HepG2 (cell line): ENCODE data around the gene PPP2R5D. TPM values are rescaled to one million over a fixed set of nuclear protein-coding genes. Genes with fewer than 3 reads are reported as not detected.

ENCODE experiments used
- HNRNPUL1 ChIP-seq: fragments of 200-400 bp; formaldehyde crosslinking; IDR thresholded peaks from 2 replicates; pipeline ENCODE4 v1.6.1; 2017; ENCODE audit warnings: low read depth, mild to moderate bottlenecking, low read length, moderate library complexity
- KAT2B ChIP-seq: fragments of 150-350 bp; IDR thresholded peaks from 2 replicates; pipeline ENCODE4 v1.6.1; 2014; ENCODE audit warnings: low read depth, low read length, borderline replicate concordance
- KMT2A ChIP-seq: sonication (generic); formaldehyde crosslinking; IDR thresholded peaks from 2 replicates; pipeline ENCODE4 v1.4.0; 2020; ENCODE audit warnings: missing genetic modification reagents
- NFKB2 ChIP-seq: sonication (generic); formaldehyde crosslinking; IDR thresholded peaks from 2 replicates; pipeline ENCODE4 v1.4.0; 2020; ENCODE audit warnings: missing genetic modification reagents, borderline replicate concordance
- RAD21 ChIP-seq: fragments of 450-650 bp; formaldehyde crosslinking; IDR thresholded peaks from 2 replicates; pipeline ENCODE4 v1.5.0; 2020; ENCODE audit warnings: mild to moderate bottlenecking
- SALL1 ChIP-seq: sonication (generic); formaldehyde crosslinking; IDR thresholded peaks from 2 replicates; pipeline ENCODE4 v1.8.0; 2022; ENCODE audit warnings: mild to moderate bottlenecking, missing genetic modification reagents
- ZMYM4 ChIP-seq: sonication (generic); formaldehyde crosslinking; IDR thresholded peaks from 2 replicates; pipeline ENCODE4 v1.8.1; 2023; ENCODE audit warnings: mild to moderate bottlenecking, missing genetic modification reagents
- ZNF121 ChIP-seq: sonication (generic); formaldehyde crosslinking; IDR thresholded peaks from 2 replicates; pipeline ENCODE4 v1.5.0; 2020; ENCODE audit warnings: mild to moderate bottlenecking, missing genetic modification reagents
- ZNF44 ChIP-seq: sonication (generic); formaldehyde crosslinking; IDR thresholded peaks from 2 replicates; pipeline ENCODE4 v1.5.1; 2020; ENCODE audit warnings: mild to moderate bottlenecking, missing genetic modification reagents
- ZNF501 ChIP-seq: sonication (generic); formaldehyde crosslinking; IDR thresholded peaks from 2 replicates; pipeline ENCODE4 v1.5.1; 2020; ENCODE audit warnings: mild to moderate bottlenecking, moderate library complexity, missing genetic modification reagents
- ZNF672 ChIP-seq: sonication (generic); formaldehyde crosslinking; IDR thresholded peaks from 2 replicates; pipeline ENCODE4 v1.8.1; 2022; ENCODE audit warnings: missing genetic modification reagents
- polyA plus RNA-seq, 8 experiments: library from polyadenylated mRNA; depleted of rRNA in 3 of 8; stranded (reverse) in 7 of 8; unstranded in 1 of 8; fragments of >200 nt; fragmentation: Illumina TruSeq in 4 of 8; extraction: Trizol in 4 of 8; gene quantifications; 2 replicates each; pipeline versions ENCODE4 v1.2.1 to v1.2.3, GENCODE V29; 2011 to 2016; ENCODE audit warnings: low read depth in 4 of 8, missing spikeins in 1 of 8, mixed read lengths in 1 of 8; ENCODE audit not compliant: insufficient read depth in 1 of 8
- total RNA-seq, 5 experiments: library from RNA; depleted of rRNA; stranded (reverse); fragments of >200 nt; fragmentation: Illumina TruSeq; extraction: Trizol; gene quantifications; 2 replicates each; pipeline ENCODE4 v1.2.3, GENCODE V29; 2016; ENCODE audit warnings: low read depth in 1 of 5
- TF ChIP-seq, protein P1 (sequence below): sonication (generic); formaldehyde crosslinking; IDR thresholded peaks from 2 replicates; pipeline ENCODE4 v1.5.0; 2020; ENCODE audit warnings: missing genetic modification reagents, mild to moderate bottlenecking, borderline replicate concordance
- TF ChIP-seq, protein P2 (sequence below): sonication (generic); formaldehyde crosslinking; IDR thresholded peaks from 2 replicates; pipeline ENCODE4 v1.4.0; 2020; ENCODE audit warnings: missing genetic modification reagents
- TF ChIP-seq, protein P3 (sequence below): sonication (generic); formaldehyde crosslinking; IDR thresholded peaks from 2 replicates; pipeline ENCODE4 v1.5.1; 2020; ENCODE audit warnings: mild to moderate bottlenecking, moderate library complexity, missing genetic modification reagents
- TF ChIP-seq, protein P4 (sequence below): sonication (generic); formaldehyde crosslinking; IDR thresholded peaks from 2 replicates; pipeline ENCODE4 v1.8.0; 2022; ENCODE audit warnings: mild to moderate bottlenecking, missing genetic modification reagents
- TF ChIP-seq, protein P5 (sequence below): IDR thresholded peaks from 2 replicates; pipeline ENCODE4 v1.6.1; 2012; ENCODE audit warnings: inconsistent platforms
- TF ChIP-seq, protein P6 (sequence below): sonication (generic); formaldehyde crosslinking; IDR thresholded peaks from 2 replicates; pipeline ENCODE4 v1.8.1; 2023; ENCODE audit warnings: mild to moderate bottlenecking, missing genetic modification reagents
- TF ChIP-seq, protein P7 (sequence below): sonication (generic); formaldehyde crosslinking; IDR thresholded peaks from 2 replicates; pipeline ENCODE4 v1.9.0; 2021; ENCODE audit warnings: missing genetic modification reagents, borderline replicate concordance

The PPP2R5D gene
- total and polyA plus RNA-seq, 2 of the 13 experiments (the other 11 are each of a cell fraction or from before 2014, with no cell fraction given): 53.7 to 60.4 TPM

DNA sequence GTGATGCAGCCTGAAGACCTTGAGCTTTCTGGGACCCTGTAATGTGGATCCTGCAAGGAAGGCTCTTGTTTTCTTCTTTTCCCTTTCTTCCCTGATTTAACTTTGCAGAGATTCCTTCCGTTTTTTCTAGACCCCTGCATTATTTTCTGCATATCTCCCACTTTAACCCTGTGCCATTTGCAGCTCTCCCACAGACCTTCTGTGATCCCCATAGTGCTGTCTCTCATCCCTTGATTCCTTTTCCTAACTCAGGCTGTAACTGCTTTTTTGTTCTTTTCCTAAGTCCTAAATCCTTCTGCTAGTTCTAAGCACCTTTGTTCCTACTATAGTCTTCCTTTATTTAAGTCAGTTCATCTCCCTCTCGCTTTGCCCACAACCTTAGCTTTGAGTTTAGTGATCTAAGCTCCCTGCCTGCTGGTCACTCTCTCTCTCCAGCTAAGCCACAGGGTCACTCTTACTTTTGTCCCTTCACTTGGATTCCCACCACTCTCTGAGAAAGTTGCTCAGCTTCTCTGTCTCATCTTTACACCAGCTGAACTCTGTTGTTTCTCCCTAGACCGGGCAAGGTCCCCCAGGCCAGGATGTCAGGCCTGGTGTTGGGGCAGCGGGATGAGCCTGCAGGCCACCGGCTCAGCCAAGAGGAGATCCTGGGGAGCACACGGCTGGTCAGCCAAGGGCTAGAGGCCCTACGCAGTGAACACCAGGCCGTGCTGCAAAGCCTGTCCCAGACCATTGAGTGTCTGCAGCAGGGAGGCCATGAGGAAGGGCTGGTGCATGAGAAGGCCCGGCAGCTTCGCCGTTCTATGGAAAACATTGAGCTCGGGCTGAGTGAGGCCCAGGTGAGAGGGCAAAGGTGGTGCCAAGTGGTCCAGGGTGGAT, 76.6 kb downstream of the PPP2R5D start (continued):
- TF ChIP-seq, protein P1, sequence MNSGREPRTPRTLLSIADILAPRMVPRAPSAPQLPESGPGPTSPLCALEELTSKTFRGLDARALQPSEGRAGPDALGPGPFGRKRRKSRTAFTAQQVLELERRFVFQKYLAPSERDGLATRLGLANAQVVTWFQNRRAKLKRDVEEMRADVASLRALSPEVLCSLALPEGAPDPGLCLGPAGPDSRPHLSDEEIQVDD (CRISPR knock-in tag): peak; percentile 75; the same call in 1 of the 2 replicates
- TF ChIP-seq ZNF121 (CRISPR knock-in tag) (no peak), ZNF44 (CRISPR knock-in tag) (0 out of 2 replicates have a peak, but pooled peaks have one; percentile 60), SALL1 (CRISPR knock-in tag) (0 out of 2 replicates have a peak, but pooled peaks have one; percentile 8), ZNF672 (CRISPR knock-in tag) (no peak), KMT2A (CRISPR knock-in tag) (0 out of 2 replicates have a peak, but pooled peaks have one; percentile 3), HNRNPUL1 (no peak), NFKB2 (CRISPR knock-in tag) (no peak; the same call in 1 of the 2 replicates), RAD21 (peak; percentile 43; the same call in 1 of the 2 replicates), ZMYM4 (CRISPR knock-in tag) (0 out of 2 replicates have a peak, but pooled peaks have one; percentile 7), ZNF501 (CRISPR knock-in tag) (peak; percentile 62; the same call in 1 of the 2 replicates), KAT2B (no peak)
- TF ChIP-seq, protein P2, sequence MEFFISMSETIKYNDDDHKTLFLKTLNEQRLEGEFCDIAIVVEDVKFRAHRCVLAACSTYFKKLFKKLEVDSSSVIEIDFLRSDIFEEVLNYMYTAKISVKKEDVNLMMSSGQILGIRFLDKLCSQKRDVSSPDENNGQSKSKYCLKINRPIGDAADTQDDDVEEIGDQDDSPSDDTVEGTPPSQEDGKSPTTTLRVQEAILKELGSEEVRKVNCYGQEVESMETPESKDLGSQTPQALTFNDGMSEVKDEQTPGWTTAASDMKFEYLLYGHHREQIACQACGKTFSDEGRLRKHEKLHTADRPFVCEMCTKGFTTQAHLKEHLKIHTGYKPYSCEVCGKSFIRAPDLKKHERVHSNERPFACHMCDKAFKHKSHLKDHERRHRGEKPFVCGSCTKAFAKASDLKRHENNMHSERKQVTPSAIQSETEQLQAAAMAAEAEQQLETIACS (CRISPR knock-in tag): no peak
- TF ChIP-seq, protein P3, sequence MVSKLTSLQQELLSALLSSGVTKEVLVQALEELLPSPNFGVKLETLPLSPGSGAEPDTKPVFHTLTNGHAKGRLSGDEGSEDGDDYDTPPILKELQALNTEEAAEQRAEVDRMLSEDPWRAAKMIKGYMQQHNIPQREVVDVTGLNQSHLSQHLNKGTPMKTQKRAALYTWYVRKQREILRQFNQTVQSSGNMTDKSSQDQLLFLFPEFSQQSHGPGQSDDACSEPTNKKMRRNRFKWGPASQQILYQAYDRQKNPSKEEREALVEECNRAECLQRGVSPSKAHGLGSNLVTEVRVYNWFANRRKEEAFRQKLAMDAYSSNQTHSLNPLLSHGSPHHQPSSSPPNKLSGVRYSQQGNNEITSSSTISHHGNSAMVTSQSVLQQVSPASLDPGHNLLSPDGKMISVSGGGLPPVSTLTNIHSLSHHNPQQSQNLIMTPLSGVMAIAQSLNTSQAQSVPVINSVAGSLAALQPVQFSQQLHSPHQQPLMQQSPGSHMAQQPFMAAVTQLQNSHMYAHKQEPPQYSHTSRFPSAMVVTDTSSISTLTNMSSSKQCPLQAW (CRISPR knock-in tag): peak; percentile 40; the same call in 1 of the 2 replicates
- TF ChIP-seq, protein P4, sequence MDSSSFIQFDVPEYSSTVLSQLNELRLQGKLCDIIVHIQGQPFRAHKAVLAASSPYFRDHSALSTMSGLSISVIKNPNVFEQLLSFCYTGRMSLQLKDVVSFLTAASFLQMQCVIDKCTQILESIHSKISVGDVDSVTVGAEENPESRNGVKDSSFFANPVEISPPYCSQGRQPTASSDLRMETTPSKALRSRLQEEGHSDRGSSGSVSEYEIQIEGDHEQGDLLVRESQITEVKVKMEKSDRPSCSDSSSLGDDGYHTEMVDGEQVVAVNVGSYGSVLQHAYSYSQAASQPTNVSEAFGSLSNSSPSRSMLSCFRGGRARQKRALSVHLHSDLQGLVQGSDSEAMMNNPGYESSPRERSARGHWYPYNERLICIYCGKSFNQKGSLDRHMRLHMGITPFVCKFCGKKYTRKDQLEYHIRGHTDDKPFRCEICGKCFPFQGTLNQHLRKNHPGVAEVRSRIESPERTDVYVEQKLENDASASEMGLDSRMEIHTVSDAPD (CRISPR knock-in tag): no peak
- TF ChIP-seq, protein P5, sequence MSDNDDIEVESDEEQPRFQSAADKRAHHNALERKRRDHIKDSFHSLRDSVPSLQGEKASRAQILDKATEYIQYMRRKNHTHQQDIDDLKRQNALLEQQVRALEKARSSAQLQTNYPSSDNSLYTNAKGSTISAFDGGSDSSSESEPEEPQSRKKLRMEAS: peak; percentile 41; the same call in 1 of the 2 replicates
- TF ChIP-seq, protein P6, sequence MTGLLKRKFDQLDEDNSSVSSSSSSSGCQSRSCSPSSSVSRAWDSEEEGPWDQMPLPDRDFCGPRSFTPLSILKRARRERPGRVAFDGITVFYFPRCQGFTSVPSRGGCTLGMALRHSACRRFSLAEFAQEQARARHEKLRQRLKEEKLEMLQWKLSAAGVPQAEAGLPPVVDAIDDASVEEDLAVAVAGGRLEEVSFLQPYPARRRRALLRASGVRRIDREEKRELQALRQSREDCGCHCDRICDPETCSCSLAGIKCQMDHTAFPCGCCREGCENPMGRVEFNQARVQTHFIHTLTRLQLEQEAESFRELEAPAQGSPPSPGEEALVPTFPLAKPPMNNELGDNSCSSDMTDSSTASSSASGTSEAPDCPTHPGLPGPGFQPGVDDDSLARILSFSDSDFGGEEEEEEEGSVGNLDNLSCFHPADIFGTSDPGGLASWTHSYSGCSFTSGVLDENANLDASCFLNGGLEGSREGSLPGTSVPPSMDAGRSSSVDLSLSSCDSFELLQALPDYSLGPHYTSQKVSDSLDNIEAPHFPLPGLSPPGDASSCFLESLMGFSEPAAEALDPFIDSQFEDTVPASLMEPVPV: 0 out of 2 replicates have a peak, but pooled peaks have one; percentile 36
- TF ChIP-seq, protein P7, sequence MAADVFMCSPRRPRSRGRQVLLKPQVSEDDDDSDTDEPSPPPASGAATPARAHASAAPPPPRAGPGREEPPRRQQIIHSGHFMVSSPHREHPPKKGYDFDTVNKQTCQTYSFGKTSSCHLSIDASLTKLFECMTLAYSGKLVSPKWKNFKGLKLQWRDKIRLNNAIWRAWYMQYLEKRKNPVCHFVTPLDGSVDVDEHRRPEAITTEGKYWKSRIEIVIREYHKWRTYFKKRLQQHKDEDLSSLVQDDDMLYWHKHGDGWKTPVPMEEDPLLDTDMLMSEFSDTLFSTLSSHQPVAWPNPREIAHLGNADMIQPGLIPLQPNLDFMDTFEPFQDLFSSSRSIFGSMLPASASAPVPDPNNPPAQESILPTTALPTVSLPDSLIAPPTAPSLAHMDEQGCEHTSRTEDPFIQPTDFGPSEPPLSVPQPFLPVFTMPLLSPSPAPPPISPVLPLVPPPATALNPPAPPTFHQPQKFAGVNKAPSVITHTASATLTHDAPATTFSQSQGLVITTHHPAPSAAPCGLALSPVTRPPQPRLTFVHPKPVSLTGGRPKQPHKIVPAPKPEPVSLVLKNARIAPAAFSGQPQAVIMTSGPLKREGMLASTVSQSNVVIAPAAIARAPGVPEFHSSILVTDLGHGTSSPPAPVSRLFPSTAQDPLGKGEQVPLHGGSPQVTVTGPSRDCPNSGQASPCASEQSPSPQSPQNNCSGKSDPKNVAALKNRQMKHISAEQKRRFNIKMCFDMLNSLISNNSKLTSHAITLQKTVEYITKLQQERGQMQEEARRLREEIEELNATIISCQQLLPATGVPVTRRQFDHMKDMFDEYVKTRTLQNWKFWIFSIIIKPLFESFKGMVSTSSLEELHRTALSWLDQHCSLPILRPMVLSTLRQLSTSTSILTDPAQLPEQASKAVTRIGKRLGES (CRISPR knock-in tag): no peak
